ENCODE results near the gene MORN1. TPM values are rescaled to one million over a fixed set of nuclear protein-coding genes. Genes with fewer than 3 reads are reported as not detected.

MORN1 gene
- total and polyA plus RNA-seq, 2 of the 4 experiments (the other 2 are of a cell fraction), result 3.0 to 4.2 TPM

DNA sequence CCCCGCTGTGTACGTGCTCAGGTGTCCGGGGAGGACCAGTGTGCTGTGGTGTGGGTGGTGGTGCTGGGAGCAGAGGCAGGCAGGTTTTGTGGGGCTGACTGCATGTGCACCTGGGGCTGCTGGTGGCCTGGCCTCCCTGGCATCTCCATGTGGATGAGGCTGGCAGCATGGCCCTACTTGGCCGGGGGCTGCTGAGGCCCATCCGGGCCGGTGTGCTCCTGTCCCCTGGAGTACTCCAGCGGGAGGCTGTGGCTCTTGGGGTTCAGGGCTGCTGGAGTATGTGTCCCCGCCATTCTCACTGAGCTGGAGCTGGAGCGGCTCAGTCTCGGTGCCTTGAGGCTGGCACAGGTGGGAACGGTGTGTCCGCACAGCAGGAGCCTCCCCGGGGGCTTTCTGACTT is 41.8 kb upstream of the MORN1 start:
- Histone ChIP-seq H3K4me3 (ENCODE audit: insufficient read depth, low read depth, low read length) (no peak overlapping the region), H3K79me1 (ENCODE audit: low read depth in 1 of 2, low read length in 2 of 2) (no peaks in the 10 kb centered on the region), H3K4me2 (ENCODE audit: low read depth, low read length) (no peak overlapping the region), H3K27me3 (ENCODE audit: control insufficient read depth, insufficient read depth, low read length) (peaks cover 50% of the 10 kb centered on the region), H3K27ac (ENCODE audit: insufficient read depth, low read length) (no peak overlapping the region), H3K9me3 (ENCODE audit: control insufficient read depth, insufficient read depth, low read length) (peaks cover 5% of the 10 kb centered on the region; the same call in 1 of the 2 replicates), H3K14ac (replicated peaks; ENCODE audit: low read depth, low read length) (no peak overlapping the region), H3K4me1 (ENCODE audit: control insufficient read depth, insufficient read depth, low read length) (no peaks in the 10 kb centered on the region), H2AFZ (replicated peaks; ENCODE audit: low read length, poor library complexity) (no peak overlapping the region), H4K5ac (ENCODE audit: low read depth, low read length) (no peak overlapping the region), H4K20me1 (ENCODE audit: insufficient read depth, low read length) (no peaks in the 10 kb centered on the region; the same call in 1 of the 2 replicates), H3K4ac (ENCODE audit: low read depth, low read length) (no peak overlapping the region), H2BK5ac (ENCODE audit: low read depth, low read length, poor library complexity, severe bottlenecking) (no peak overlapping the region), H2BK120ac (ENCODE audit: low read depth, low read length) (no peak overlapping the region), H3K18ac (ENCODE audit: low read depth, low read length) (no peak overlapping the region), H2AK5ac (ENCODE audit: low read depth, low read length) (no peak overlapping the region), H2AK9ac (replicated peaks; ENCODE audit: low read depth, low read length, poor library complexity) (no peak overlapping the region), H2BK20ac (ENCODE audit: low read depth, low read length) (no peak overlapping the region), H2BK15ac (ENCODE audit: low read depth, low read length) (no peak overlapping the region), H3K56ac (ENCODE audit: extremely low read depth, insufficient read depth, low read length) (no peak overlapping the region), H3K9ac (ENCODE audit: low read depth, low read length) (no peak overlapping the region), H4K8ac (ENCODE audit: low read depth in 2 of 2, low read length in 2 of 2) (no peak overlapping the region), H4K91ac (ENCODE audit: insufficient read depth, low read depth, low read length) (no peak overlapping the region), H3K9me1 (ENCODE audit: insufficient read depth, low read length) (no peaks in the 10 kb centered on the region), H3K36me3 (ENCODE audit: control insufficient read depth, insufficient read depth, low read length) (no peaks in the 10 kb centered on the region), H3K23ac (ENCODE audit: low read depth, low read length) (no peak overlapping the region)
- TF ChIP-seq, protein P1, sequence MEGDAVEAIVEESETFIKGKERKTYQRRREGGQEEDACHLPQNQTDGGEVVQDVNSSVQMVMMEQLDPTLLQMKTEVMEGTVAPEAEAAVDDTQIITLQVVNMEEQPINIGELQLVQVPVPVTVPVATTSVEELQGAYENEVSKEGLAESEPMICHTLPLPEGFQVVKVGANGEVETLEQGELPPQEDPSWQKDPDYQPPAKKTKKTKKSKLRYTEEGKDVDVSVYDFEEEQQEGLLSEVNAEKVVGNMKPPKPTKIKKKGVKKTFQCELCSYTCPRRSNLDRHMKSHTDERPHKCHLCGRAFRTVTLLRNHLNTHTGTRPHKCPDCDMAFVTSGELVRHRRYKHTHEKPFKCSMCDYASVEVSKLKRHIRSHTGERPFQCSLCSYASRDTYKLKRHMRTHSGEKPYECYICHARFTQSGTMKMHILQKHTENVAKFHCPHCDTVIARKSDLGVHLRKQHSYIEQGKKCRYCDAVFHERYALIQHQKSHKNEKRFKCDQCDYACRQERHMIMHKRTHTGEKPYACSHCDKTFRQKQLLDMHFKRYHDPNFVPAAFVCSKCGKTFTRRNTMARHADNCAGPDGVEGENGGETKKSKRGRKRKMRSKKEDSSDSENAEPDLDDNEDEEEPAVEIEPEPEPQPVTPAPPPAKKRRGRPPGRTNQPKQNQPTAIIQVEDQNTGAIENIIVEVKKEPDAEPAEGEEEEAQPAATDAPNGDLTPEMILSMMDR (conservative IDR thresholded peaks at IDR 0.05; ENCODE audit: low read depth, low read length), result no peak
- TF ChIP-seq CEBPB (IDR thresholded peaks at IDR 0.05; ENCODE audit: low read depth, low read length) (no peak), FOS (IDR thresholded peaks at IDR 0.05; ENCODE audit: low read depth, low read length) (no peak)
- POLR2A ChIA-PET (ENCODE audit: unreplicated experiment), result no interaction called here
- intact Hi-C loops (cut with micrococcal nuclease) (loop anchor here (5.0 kb wide), 1 partner anchor 114 kb away; no protein-coding TSS in a partner anchor), dilution Hi-C loops (cut with HindIII; ENCODE audit: low sequenced_read_pairs, unreplicated experiment) (no loop called here), in situ Hi-C loops (cut with MboI; ENCODE audit: low sequenced_read_pairs) (loop anchor here (25.0 kb wide), 1 partner anchor 629 kb away; the partner anchor contains the start of gene PRDM16)
- 64% methylated on average over 7 of the region's 13 CpGs; no CpG with 5 or more reads in 1 of the 2 experiments for WGBS, 2 experiments (ENCODE audit: extremely low coverage in 2 of 2, insufficient read length in 1 of 2)
- BruUV-seq (replicated peaks), result no TSS peak
- CTCF ChIA-PET, result no interaction called here
- DNase-seq, result no peak
- ATAC-seq (ENCODE audit: low read depth), result no peak

Data from IMR-90 (cell line).